BJ (cell line): Measurements from ENCODE around the gene ZDHHC8. TPM values are rescaled to one million over a fixed set of nuclear protein-coding genes. Genes with fewer than 3 reads are reported as not detected.

Source experiments
- CTCF ChIA-PET: fragments of 350-600 bp; formaldehyde crosslinking; extraction: SDS; loops from one replicate; lab custom pipeline; 2021; ENCODE audit warnings: antibody characterized with exemption, inconsistent platforms; lab: Yijun Ruan, JAX
- POLR2A ChIA-PET: fragments of 300-600 bp; sonication (Branson Sonifier 250); formaldehyde crosslinking; extraction: SDS; loops from one replicate; lab custom pipeline; 2021; ENCODE audit warnings: antibody characterized with exemption; lab: Charles Lee
- DNase-seq: peaks from one replicate; pipeline ENCODE4 v3.0.0-alpha.2; 2011; ENCODE audit warnings: low read depth
- H3K27me3 ChIP-seq: 2 replicates; pipeline ENCODE4 v1.6.0; 2011; ENCODE audit warnings: low read length; ENCODE audit not compliant: control insufficient read depth, insufficient read depth
- H3K36me3 ChIP-seq: 2 replicates; pipeline ENCODE4 v1.5.1; 2011; ENCODE audit warnings: low read length; ENCODE audit not compliant: control insufficient read depth, insufficient read depth
- H3K4me3 ChIP-seq: 2 replicates; pipeline ENCODE4 v1.5.1; 2011; ENCODE audit warnings: low read depth, mild to moderate bottlenecking, control low read depth, low read length
- polyA plus RNA-seq: library from polyadenylated mRNA; depleted of rRNA; stranded (reverse); fragments of >200 nt; gene quantifications from 2 replicates; pipeline ENCODE4 v1.2.3, GENCODE V29; 2011
- TF ChIP-seq, protein P1 (sequence below): IDR thresholded peaks from 2 replicates; pipeline ENCODE4 v1.5.1; 2011; ENCODE audit warnings: low read depth, mild to moderate bottlenecking, control low read depth, inconsistent platforms, low read length, moderate library complexity; ENCODE audit not compliant: insufficient read depth

Gene ZDHHC8
- polyA plus RNA-seq, 1 experiment, result 32.2 TPM

DNA sequence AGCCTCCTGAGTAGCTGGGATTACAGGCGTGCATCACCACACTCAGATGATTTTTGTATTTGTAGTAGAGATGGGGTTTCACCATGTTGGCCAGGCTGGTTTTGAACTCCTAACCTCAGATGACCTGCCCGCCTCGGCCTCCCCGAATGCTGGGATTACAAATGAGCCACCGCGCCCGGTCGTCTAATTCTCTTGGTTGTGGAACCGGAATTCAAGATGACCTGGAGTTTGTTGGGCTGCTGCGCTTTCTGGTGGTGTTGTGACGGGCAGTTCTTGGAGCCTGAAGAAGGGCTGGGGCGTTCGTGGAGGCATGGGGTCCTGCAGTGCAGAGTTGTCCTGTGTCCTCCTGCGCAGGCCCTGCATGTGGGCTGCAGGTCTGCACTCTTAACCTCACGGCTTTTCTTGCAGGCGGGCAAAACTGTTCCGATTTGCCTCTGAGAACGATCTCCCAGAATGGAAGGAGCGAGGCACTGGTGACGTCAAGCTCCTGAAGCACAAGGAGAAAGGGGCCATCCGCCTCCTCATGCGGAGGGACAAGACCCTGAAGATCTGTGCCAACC, 9.7 kb upstream of the ZDHHC8 start:
- H3K4me3 ChIP-seq, result no peak overlapping the region
- CTCF ChIA-PET, result no interaction called here
- POLR2A ChIA-PET, result no interaction called here
- H3K27me3 ChIP-seq, result no peaks in the 10 kb centered on the region
- H3K36me3 ChIP-seq, result peaks cover 34% of the 10 kb centered on the region
- TF ChIP-seq, protein P1, sequence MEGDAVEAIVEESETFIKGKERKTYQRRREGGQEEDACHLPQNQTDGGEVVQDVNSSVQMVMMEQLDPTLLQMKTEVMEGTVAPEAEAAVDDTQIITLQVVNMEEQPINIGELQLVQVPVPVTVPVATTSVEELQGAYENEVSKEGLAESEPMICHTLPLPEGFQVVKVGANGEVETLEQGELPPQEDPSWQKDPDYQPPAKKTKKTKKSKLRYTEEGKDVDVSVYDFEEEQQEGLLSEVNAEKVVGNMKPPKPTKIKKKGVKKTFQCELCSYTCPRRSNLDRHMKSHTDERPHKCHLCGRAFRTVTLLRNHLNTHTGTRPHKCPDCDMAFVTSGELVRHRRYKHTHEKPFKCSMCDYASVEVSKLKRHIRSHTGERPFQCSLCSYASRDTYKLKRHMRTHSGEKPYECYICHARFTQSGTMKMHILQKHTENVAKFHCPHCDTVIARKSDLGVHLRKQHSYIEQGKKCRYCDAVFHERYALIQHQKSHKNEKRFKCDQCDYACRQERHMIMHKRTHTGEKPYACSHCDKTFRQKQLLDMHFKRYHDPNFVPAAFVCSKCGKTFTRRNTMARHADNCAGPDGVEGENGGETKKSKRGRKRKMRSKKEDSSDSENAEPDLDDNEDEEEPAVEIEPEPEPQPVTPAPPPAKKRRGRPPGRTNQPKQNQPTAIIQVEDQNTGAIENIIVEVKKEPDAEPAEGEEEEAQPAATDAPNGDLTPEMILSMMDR, result no peak
- DNase-seq, result no peak

DNA sequence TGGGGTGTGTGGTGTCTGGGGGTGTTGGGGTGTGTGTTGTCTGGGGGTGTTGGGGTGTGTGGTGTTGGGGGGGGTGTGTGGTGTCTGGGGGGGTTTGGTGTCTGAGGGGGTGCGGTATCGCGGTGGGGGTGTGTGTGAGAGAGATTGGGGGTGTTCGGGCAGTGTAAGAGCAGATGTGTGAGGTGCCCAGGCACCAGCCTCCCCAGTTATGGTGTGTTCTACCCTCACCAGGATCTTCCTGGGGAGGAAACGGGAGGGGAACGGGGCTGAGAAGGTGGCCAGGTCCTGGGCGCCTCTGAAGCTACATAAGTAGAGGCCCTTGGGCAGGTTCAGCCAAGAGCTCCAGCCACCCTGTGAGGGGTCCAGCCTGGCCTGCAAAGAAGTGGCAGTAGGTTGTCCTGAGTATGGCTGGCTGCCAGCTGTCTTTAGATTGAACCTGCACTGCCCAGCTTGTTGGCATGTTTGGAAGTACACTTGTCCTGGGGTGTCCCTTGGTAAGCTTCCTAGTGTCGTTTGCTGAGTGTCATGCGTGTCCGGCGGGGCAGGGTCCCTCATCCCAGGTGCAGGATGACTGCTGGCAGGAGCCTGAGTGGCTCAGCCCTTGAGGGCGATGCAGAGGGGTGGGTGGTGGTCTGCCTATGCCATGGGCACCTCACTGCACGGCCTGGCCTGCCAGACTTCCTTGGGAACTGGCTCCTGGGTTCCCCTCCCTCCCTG, 8.1 kb upstream of the ZDHHC8 start:
- TF ChIP-seq, protein P1, result no peak
- ChIA-PET CTCF (interaction anchor here (1.4 kb wide), 1 partner anchor 15 kb away, joined by 4 read pairs; no protein-coding TSS in a partner anchor), POLR2A (no interaction called here)
- H3K27me3 ChIP-seq, result no peaks in the 10 kb centered on the region
- no peak for DNase-seq
- no peak overlapping the region for H3K4me3 ChIP-seq
- H3K36me3 ChIP-seq, result peaks cover 37% of the 10 kb centered on the region

DNA sequence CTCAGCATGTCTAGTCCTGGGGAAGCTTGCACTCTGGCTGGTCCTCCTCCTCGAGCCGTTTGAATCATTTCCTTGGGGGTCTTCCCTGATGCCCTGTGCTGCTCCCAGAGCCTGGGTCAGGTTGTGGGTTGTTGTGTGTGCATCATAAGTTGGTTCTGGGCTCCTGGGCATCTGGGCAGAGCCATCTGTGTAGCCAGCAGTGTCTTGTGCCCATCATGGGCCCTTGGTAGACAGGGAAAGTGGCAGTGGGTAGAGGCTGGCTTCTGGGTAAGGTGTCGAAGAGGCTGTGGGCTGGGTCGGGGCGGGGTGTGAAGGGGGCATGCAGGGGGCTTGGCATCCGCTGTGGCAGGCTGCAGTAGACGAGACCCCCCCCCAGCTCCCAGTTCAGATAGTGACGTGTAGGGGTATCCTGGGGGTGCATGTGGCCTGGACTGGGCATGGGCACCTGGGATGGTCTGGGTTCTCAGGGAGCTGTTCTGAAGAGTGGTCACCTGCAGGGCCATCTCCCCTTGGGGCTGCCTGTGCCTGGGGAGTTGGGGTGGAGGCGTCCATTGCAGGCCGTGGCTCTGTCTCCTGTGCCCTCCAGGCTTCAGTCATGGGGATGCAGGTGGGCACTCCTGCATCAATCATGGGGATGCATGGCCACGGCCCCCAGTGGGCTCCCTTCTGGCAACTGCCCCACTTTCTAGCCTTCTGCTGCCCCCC, 7.4 kb upstream of the ZDHHC8 start:
- DNase-seq, result no peak
- peaks cover 36% of the 10 kb centered on the region for H3K36me3 ChIP-seq
- ChIA-PET CTCF (interaction anchor here (1.4 kb wide), 1 partner anchor 15 kb away, joined by 4 read pairs; no protein-coding TSS in a partner anchor), POLR2A (no interaction called here)
- H3K27me3 ChIP-seq, result no peaks in the 10 kb centered on the region
- TF ChIP-seq, protein P1, result no peak
- no peak overlapping the region for H3K4me3 ChIP-seq

DNA sequence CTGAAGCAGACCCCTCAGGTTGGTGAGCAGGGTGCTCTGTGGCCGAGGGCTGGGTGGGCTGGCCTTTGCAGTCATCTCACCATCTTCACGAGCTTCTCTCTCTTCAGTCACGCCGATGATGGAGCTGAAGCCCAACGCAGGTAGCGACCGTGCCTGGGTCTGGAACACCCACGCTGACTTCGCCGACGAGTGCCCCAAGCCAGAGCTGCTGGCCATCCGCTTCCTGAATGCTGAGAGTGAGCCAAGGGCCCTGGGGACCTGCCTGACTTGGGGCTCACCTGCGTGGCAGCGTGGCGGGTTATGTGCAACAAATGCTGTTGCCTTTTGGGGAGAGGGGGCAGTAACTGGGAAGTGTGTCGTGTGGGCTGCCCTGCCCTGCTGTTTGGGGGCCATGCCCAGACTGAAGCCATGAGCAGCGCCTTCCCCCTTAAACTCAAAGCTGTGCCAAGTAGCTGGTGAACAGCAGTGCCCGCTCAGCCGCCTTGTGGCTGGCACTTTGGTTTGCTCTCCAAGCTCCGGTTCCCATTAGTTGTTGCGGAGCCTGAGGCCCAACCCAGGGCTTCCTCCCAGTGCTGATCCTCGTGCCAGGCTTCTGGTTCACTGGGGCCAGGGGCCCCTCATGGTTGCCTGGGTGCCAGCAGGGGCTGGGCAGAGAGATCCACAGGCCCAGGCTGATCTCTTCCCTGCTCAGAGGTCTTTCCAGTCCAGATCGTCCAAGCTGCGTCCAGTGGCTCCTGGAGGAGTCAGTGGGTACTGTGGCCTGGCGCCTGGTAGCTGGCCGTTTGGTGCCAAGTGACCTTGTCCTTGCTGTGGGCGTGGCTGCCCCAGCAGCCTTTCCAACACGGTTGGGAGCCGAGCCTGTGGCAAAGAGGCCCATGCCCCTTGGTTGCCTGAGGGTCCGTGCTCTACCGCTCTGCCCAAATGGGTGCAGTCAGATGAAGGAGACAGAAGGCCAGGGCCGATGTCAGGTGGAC, 6.1 kb upstream of the ZDHHC8 start:
- ChIA-PET CTCF (interaction anchor here (1.4 kb wide), 1 partner anchor 13 kb away, joined by 4 read pairs; no protein-coding TSS in a partner anchor), POLR2A (no interaction called here)
- H3K36me3 ChIP-seq, result peaks cover 28% of the 10 kb centered on the region
- no peaks in the 10 kb centered on the region for H3K27me3 ChIP-seq
- H3K4me3 ChIP-seq, result no peak overlapping the region
- TF ChIP-seq, protein P1, result no peak
- no peak for DNase-seq
